Transverse colon (tissue), 4 donors: ENCODE measurements around the gene CACYBP. TPM values are rescaled to one million over a fixed set of nuclear protein-coding genes. Genes with fewer than 3 reads are reported as not detected.

Source experiments
- DNase-seq: peaks from one replicate; pipeline ENCODE4 v3.0.0-alpha.2; 2019
- H3K27ac ChIP-seq, 4 donors: fragments of 200-600 bp; sonication (generic); 2 replicates each; pipeline ENCODE4 v1.5.1; 2016 to 2018; ENCODE audit warnings: inconsistent platforms in 4 of 4
- H3K27me3 ChIP-seq: fragments of 200-600 bp; sonication (generic); 2 replicates; pipeline ENCODE4 v1.5.1; 2017; ENCODE audit warnings: inconsistent platforms
- H3K36me3 ChIP-seq, 4 donors: fragments of 200-600 bp; sonication (generic); 2 replicates each; pipeline ENCODE4 v1.5.1; 2017 to 2019; ENCODE audit warnings: inconsistent platforms in 4 of 4
- H3K4me1 ChIP-seq, 4 donors: fragments of 200-600 bp; sonication (generic); 2 replicates each; pipeline ENCODE4 v1.5.1; 2017 to 2020; ENCODE audit warnings: inconsistent platforms in 4 of 4
- H3K4me3 ChIP-seq, 4 donors: fragments of 200-600 bp; sonication (generic); 1 replicate in 1 of 4; 2 replicates in 3 of 4; pipeline versions ENCODE4 v1.5.1 to v1.6.1; 2017 to 2019; ENCODE audit warnings: inconsistent platforms in 4 of 4
- H3K9me3 ChIP-seq, 2 donors: fragments of 200-600 bp; sonication (generic); 2 replicates each; pipeline ENCODE4 v1.5.1; 2017 to 2019; ENCODE audit warnings: inconsistent platforms in 2 of 2
- CTCF ChIP-seq, 5 experiments: fragments of 200-600 bp in 3 of 5; fragments of 450-650 bp in 2 of 5; sonication (generic) in 3 of 5; IDR thresholded peaks; 1 replicate in 2 of 5; 2 replicates in 3 of 5; pipeline ENCODE4 v1.5.1; 2016 to 2017; ENCODE audit warnings: antibody characterized with exemption in 5 of 5, inconsistent platforms in 3 of 5, mild to moderate bottlenecking in 2 of 5, moderate library complexity in 1 of 5
- EP300 ChIP-seq: sonication (generic); formaldehyde crosslinking; IDR thresholded peaks from one replicate; pipeline ENCODE4 v1.6.1; 2017; ENCODE audit warnings: antibody characterized with exemption, low read depth
- POLR2A ChIP-seq: fragments of 450-650 bp; IDR thresholded peaks from one replicate; pipeline ENCODE4 v1.6.1; 2016; ENCODE audit warnings: antibody characterized with exemption, mild to moderate bottlenecking, moderate library complexity
- POLR2AphosphoS5 ChIP-seq, 3 donors: sonication (generic); formaldehyde crosslinking; IDR thresholded peaks; one replicate each; pipeline ENCODE4 v1.6.1; 2016; ENCODE audit warnings: antibody characterized with exemption in 3 of 3
- WGBS, 2 donors: methylation state at CpG; one replicate each; pipeline ENCODE4 v1.1.5; 2018; ENCODE audit warnings: low coverage in 1 of 2; 5-methylcytosine and 5-hydroxymethylcytosine counted together
- in situ Hi-C, 4 donors: fragments of 200-750 bp; cut with MboI; loops; one replicate each; pipeline versions ENCODE4 v1.15.0 to v1.15.1; 2017; ENCODE audit warnings: low sequenced_read_pairs in 3 of 4, low pct_ligation_motif_present in 1 of 4, low pct_unique_long_range_greater_than_20kb in 1 of 4
- intact Hi-C: fragments of 100-400 bp; cut with DNase I; formaldehyde crosslinking; loops from one replicate; pipeline ENCODE4 v1.15.1; 2023; ENCODE audit warnings: low total_unique reads
- total RNA-seq, 4 donors: library from RNA; depleted of rRNA; stranded (reverse); fragments of >200 nt; gene quantifications; one replicate each; pipeline ENCODE4 v1.1.0, GENCODE V29; 2016

The CACYBP gene
- total RNA-seq, 4 donors from 2014 or later: 32.9 to 741 (median 62.1) TPM

GRCh38 chr1:174996476-174996875, 3.3 kb upstream of the CACYBP start:
- Histone ChIP-seq H3K9me3 (no peaks in the 10 kb centered on the region), H3K36me3 (no peaks in the 10 kb centered on the region), H3K27me3 (no peaks in the 10 kb centered on the region), H3K4me3 (no peak overlapping the region), H3K4me1 (peaks cover 0 to 32% (median 12%) of the 10 kb centered on the region in 4 donors), H3K27ac (no peak overlapping the region)
- WGBS, 2 donors: 33 to 45% methylated on average over 1 of the region's 1 CpG
- in situ Hi-C loops: loop anchor here in 1 of 4 donors (25.0 kb wide), 1 partner anchor 734 kb away; no protein-coding TSS in a partner anchor
- DNase-seq: no peak
- no peak for TF ChIP-seq POLR2A
- no peak for TF ChIP-seq EP300
- no peak for TF ChIP-seq CTCF (IDR thresholded peaks at IDR 0.05)
- no peak for TF ChIP-seq POLR2AphosphoS5 (IDR thresholded peaks at IDR 0.05)
- intact Hi-C loops: no loop called here

- Histone ChIP-seq H3K9me3 (no peaks in the 10 kb centered on the region), H3K36me3 (no peaks in the 10 kb centered on the region), H3K27ac (no peak overlapping the region), H3K27me3 (no peaks in the 10 kb centered on the region), H3K4me3 (no peak overlapping the region), H3K4me1 (peaks cover 0 to 38% (median 17%) of the 10 kb centered on the region in 4 donors)
- intact Hi-C loops (no loop called here), in situ Hi-C loops (loop anchor here in 1 of 4 donors (25.0 kb wide), 1 partner anchor 735 kb away; no protein-coding TSS in a partner anchor)
- no peak for TF ChIP-seq CTCF (IDR thresholded peaks at IDR 0.05)
- no peak for TF ChIP-seq EP300
- TF ChIP-seq POLR2A: no peak
- no peak for TF ChIP-seq POLR2AphosphoS5 (IDR thresholded peaks at IDR 0.05)
- WGBS, 2 donors: 71 to 87% methylated on average over 3 of the region's 3 CpGs
- no peak for DNase-seq
These were observed 2.7 kb upstream of the CACYBP start for GRCh38 chr1:174997041-174997440.

GRCh38 chr1:174998569-174999215, 1.1 kb upstream of the CACYBP start:
- H3K36me3 ChIP-seq: no peaks in the 10 kb centered on the region
- peak; percentile 40 for DNase-seq
- H3K4me3 ChIP-seq: peak overlapping the region; percentile 36 to 86 (median 64)
- in situ Hi-C loops (loop anchor here in 1 of 4 donors (25.0 kb wide), 1 partner anchor 736 kb away; no protein-coding TSS in a partner anchor), intact Hi-C loops (no loop called here)
- peak overlapping the region; percentile 90 to 99 (median 98) for H3K27ac ChIP-seq
- H3K27me3 ChIP-seq: no peaks in the 10 kb centered on the region
- H3K4me1 ChIP-seq: peaks cover 12 to 54% (median 23%) of the 10 kb centered on the region in 4 donors
- H3K9me3 ChIP-seq: no peaks in the 10 kb centered on the region
- WGBS, 2 donors: 30 to 31% methylated on average over 7 to 19 of the region's 19 CpGs
- TF ChIP-seq EP300 (no peak), CTCF (IDR thresholded peaks at IDR 0.05) (peak; percentile 77 to 91 (median 84))

- H3K9me3 ChIP-seq: no peaks in the 10 kb centered on the region
- peak overlapping the region; percentile 36 to 86 (median 80) for H3K4me3 ChIP-seq
- in situ Hi-C loops: loop anchor here in 1 of 4 donors (25.0 kb wide), 1 partner anchor 737 kb away; no protein-coding TSS in a partner anchor
- TF ChIP-seq POLR2A (peak; percentile 96), CTCF (IDR thresholded peaks at IDR 0.05) (no peak), POLR2AphosphoS5 (IDR thresholded peaks at IDR 0.05) (peak; percentile 89 to 93 (median 92)), EP300 (no peak)
- peak overlapping the region; percentile 90 to 99 (median 98) for H3K27ac ChIP-seq
- intact Hi-C loops: no loop called here
- 1% methylated on average over 58 of the region's 58 CpGs; no CpG with 5 or more reads in 1 of the 2 donors for WGBS, 2 donors
- peaks cover 12 to 57% (median 23%) of the 10 kb centered on the region in 4 donors for H3K4me1 ChIP-seq
- H3K27me3 ChIP-seq: no peaks in the 10 kb centered on the region
- no peaks in the 10 kb centered on the region for H3K36me3 ChIP-seq
- DNase-seq: peak; percentile 98
These were observed 371 bp upstream of the CACYBP start for GRCh38 chr1:174999216-174999935.
